Neural cell (in vitro differentiated cells): ENCODE measurements around the gene TBC1D14. TPM values are rescaled to one million over a fixed set of nuclear protein-coding genes. Genes with fewer than 3 reads are reported as not detected.

Experiments
- H2AFZ ChIP-seq: fragments of 200-600, 300-800 bp; sonication (generic), shearing (Covaris generic); 2 replicates; pipeline ENCODE4 v1.6.0; 2014; ENCODE audit warnings: low read depth, mild to moderate bottlenecking, antibody characterized with exemption, low read length, moderate library complexity
- H3F3A ChIP-seq: fragments of 200-600 bp; shearing (Covaris generic); 2 replicates; pipeline ENCODE4 v1.6.1; 2016; ENCODE audit warnings: mild to moderate bottlenecking, moderate library complexity, mixed read lengths, antibody characterized with exemption, low read length; ENCODE audit not compliant: insufficient read depth, poor library complexity, severe bottlenecking
- H3K27ac ChIP-seq: fragments of 200-600, 300-800 bp; sonication (generic), shearing (Covaris generic); 2 replicates; pipeline ENCODE4 v1.5.1; 2014; ENCODE audit warnings: mild to moderate bottlenecking, low read length, moderate library complexity
- H3K27me3 ChIP-seq: fragments of 300-800, 200-600 bp; sonication (generic), shearing (Covaris generic); 2 replicates; pipeline ENCODE4 v1.6.0; 2014; ENCODE audit warnings: mild to moderate bottlenecking, low read depth, low read length, moderate library complexity; ENCODE audit not compliant: insufficient read depth
- H3K36me3 ChIP-seq: fragments of 300-800, 200-600 bp; sonication (generic), shearing (Covaris generic); 2 replicates; pipeline ENCODE4 v1.5.1; 2014; ENCODE audit warnings: mild to moderate bottlenecking, antibody characterized with exemption, low read length, moderate library complexity; ENCODE audit not compliant: insufficient read depth
- H3K4me2 ChIP-seq: fragments of 300-800, 200-600 bp; sonication (generic), shearing (Covaris generic); 2 replicates; pipeline ENCODE4 v1.6.0; 2014; ENCODE audit warnings: mild to moderate bottlenecking, low read length
- H3K4me3 ChIP-seq: fragments of 300-800, 200-600 bp; sonication (generic), shearing (Covaris generic); 2 replicates; pipeline ENCODE4 v1.5.1; 2014; ENCODE audit warnings: mild to moderate bottlenecking, low read length, moderate library complexity
- H3K79me2 ChIP-seq: fragments of 200-600 bp; shearing (Covaris generic); replicated peaks from 2 replicates; pipeline ENCODE4 v1.6.0; 2014; ENCODE audit warnings: mild to moderate bottlenecking, low read length, moderate library complexity; ENCODE audit not compliant: insufficient read depth
- H3K9ac ChIP-seq: fragments of 300-800, 200-600 bp; sonication (generic), shearing (Covaris generic); 2 replicates; pipeline ENCODE4 v1.6.1; 2016; ENCODE audit warnings: mild to moderate bottlenecking, low read length, mixed read lengths
- H3K9me2 ChIP-seq: fragments of 200-600 bp; shearing (Covaris generic); 2 replicates; pipeline ENCODE4 v1.6.1; 2016; ENCODE audit warnings: mild to moderate bottlenecking, low read length, mixed read lengths; ENCODE audit not compliant: insufficient read depth
- H3K9me3 ChIP-seq: fragments of 200-600, 300-800 bp; sonication (generic), shearing (Covaris generic); 2 replicates; pipeline ENCODE4 v1.6.1; 2016; ENCODE audit warnings: mild to moderate bottlenecking, mixed run types, low read length, moderate library complexity, mixed read lengths
- H4K20me1 ChIP-seq: fragments of 200-600 bp; shearing (Covaris generic); 2 replicates; pipeline ENCODE4 v1.6.1; 2016; ENCODE audit warnings: mild to moderate bottlenecking, mixed run types; ENCODE audit not compliant: insufficient read depth
- EP300 ChIP-seq: fragments of 450-650 bp; conservative IDR thresholded peaks from 2 replicates; pipeline ENCODE4 v1.6.1; 2014; ENCODE audit warnings: antibody characterized with exemption, mild to moderate bottlenecking, moderate library complexity; ENCODE audit not compliant: poor library complexity, severe bottlenecking
- EZH2 ChIP-seq: fragments of 200-600, 300-800 bp; shearing (Covaris generic), sonication (generic); IDR thresholded peaks from 2 replicates; pipeline ENCODE4 v1.6.1; 2014; ENCODE audit warnings: antibody characterized with exemption, low read length, borderline replicate concordance, mild to moderate bottlenecking; ENCODE audit not compliant: insufficient read depth, poor library complexity, severe bottlenecking
- MXI1 ChIP-seq: fragments of 450-650 bp; conservative IDR thresholded peaks from 2 replicates; pipeline ENCODE4 v1.6.1; 2014; ENCODE audit warnings: antibody characterized with exemption, mild to moderate bottlenecking; ENCODE audit not compliant: poor library complexity, severe bottlenecking
- POLR2AphosphoS5 ChIP-seq: IDR thresholded peaks from 2 replicates; pipeline ENCODE4 v1.6.1; 2012
- RAD21 ChIP-seq: fragments of 450-650 bp; conservative IDR thresholded peaks from 2 replicates; pipeline ENCODE4 v1.6.1; 2014; ENCODE audit warnings: antibody characterized with exemption, mild to moderate bottlenecking, moderate library complexity
- SMC3 ChIP-seq: fragments of 450-650 bp; conservative IDR thresholded peaks from 2 replicates; pipeline ENCODE4 v1.6.1; 2014; ENCODE audit warnings: antibody characterized with exemption, mild to moderate bottlenecking, moderate library complexity; ENCODE audit not compliant: poor library complexity
- TAF1 ChIP-seq: IDR thresholded peaks from 2 replicates; pipeline ENCODE4 v1.6.1; 2012; ENCODE audit warnings: low read depth
- polyA plus RNA-seq: library from polyadenylated mRNA; depleted of rRNA; stranded (reverse); fragments of >200 nt; gene quantifications from 2 replicates; pipeline ENCODE4 v1.2.3, GENCODE V29; 2014
- TF ChIP-seq, protein P1 (sequence below): fragments of 450-650 bp; IDR thresholded peaks from 2 replicates; pipeline ENCODE4 v1.5.1; 2014; ENCODE audit warnings: antibody characterized with exemption, mild to moderate bottlenecking, moderate library complexity; ENCODE audit not compliant: poor library complexity, severe bottlenecking
- TF ChIP-seq, protein P2 (sequence below): IDR thresholded peaks from 2 replicates; pipeline ENCODE4 v1.6.1; 2012; ENCODE audit warnings: borderline replicate concordance

Gene TBC1D14
- polyA plus RNA-seq, 1 donor from 2014 or later = 125 TPM

DNA sequence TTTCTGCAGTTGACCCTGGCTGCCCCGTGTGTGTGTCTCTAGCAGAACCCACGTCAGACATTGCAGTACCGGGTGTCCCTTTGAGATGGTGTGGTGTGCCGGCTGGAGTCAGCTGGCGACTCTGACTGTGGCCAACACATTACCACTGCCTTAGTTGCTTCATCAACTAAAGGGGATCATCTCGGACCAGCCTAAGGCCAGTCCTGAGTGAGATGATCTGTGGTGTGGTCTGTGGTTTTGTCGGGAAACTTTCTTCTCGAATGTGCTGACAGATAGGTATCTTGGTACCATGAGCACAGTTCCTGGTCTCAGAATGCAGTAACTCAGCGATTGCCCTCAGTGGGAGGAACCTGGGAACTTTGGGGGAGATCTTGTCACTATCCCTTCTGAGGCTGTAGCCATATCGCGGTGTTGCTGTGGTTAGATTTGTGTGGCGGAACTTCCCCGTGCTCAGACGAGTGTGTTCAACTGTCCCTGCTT, 15.8 kb downstream of the TBC1D14 start:
- no peaks in the 10 kb centered on the region for H3F3A ChIP-seq
- H3K9me2 ChIP-seq = no peaks in the 10 kb centered on the region
- no peak overlapping the region for H3K27ac ChIP-seq
- H3K36me3 ChIP-seq = no peaks in the 10 kb centered on the region
- H3K79me2 ChIP-seq = no peaks in the 10 kb centered on the region
- no peak overlapping the region for H3K4me2 ChIP-seq
- no peaks in the 10 kb centered on the region for H3K27me3 ChIP-seq
- H2AFZ ChIP-seq = no peak overlapping the region
- TF ChIP-seq TAF1 = no peak
- TF ChIP-seq POLR2AphosphoS5 = no peak
- no peak for TF ChIP-seq RAD21
- no peak for TF ChIP-seq SMC3
- TF ChIP-seq, protein P1, sequence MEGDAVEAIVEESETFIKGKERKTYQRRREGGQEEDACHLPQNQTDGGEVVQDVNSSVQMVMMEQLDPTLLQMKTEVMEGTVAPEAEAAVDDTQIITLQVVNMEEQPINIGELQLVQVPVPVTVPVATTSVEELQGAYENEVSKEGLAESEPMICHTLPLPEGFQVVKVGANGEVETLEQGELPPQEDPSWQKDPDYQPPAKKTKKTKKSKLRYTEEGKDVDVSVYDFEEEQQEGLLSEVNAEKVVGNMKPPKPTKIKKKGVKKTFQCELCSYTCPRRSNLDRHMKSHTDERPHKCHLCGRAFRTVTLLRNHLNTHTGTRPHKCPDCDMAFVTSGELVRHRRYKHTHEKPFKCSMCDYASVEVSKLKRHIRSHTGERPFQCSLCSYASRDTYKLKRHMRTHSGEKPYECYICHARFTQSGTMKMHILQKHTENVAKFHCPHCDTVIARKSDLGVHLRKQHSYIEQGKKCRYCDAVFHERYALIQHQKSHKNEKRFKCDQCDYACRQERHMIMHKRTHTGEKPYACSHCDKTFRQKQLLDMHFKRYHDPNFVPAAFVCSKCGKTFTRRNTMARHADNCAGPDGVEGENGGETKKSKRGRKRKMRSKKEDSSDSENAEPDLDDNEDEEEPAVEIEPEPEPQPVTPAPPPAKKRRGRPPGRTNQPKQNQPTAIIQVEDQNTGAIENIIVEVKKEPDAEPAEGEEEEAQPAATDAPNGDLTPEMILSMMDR = no peak
- no peak for TF ChIP-seq EP300
- TF ChIP-seq MXI1 = no peak
- TF ChIP-seq, protein P2, sequence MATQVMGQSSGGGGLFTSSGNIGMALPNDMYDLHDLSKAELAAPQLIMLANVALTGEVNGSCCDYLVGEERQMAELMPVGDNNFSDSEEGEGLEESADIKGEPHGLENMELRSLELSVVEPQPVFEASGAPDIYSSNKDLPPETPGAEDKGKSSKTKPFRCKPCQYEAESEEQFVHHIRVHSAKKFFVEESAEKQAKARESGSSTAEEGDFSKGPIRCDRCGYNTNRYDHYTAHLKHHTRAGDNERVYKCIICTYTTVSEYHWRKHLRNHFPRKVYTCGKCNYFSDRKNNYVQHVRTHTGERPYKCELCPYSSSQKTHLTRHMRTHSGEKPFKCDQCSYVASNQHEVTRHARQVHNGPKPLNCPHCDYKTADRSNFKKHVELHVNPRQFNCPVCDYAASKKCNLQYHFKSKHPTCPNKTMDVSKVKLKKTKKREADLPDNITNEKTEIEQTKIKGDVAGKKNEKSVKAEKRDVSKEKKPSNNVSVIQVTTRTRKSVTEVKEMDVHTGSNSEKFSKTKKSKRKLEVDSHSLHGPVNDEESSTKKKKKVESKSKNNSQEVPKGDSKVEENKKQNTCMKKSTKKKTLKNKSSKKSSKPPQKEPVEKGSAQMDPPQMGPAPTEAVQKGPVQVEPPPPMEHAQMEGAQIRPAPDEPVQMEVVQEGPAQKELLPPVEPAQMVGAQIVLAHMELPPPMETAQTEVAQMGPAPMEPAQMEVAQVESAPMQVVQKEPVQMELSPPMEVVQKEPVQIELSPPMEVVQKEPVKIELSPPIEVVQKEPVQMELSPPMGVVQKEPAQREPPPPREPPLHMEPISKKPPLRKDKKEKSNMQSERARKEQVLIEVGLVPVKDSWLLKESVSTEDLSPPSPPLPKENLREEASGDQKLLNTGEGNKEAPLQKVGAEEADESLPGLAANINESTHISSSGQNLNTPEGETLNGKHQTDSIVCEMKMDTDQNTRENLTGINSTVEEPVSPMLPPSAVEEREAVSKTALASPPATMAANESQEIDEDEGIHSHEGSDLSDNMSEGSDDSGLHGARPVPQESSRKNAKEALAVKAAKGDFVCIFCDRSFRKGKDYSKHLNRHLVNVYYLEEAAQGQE = no peak
- TF ChIP-seq EZH2 = no peak
- H4K20me1 ChIP-seq = no peaks in the 10 kb centered on the region
- H3K9me3 ChIP-seq = no peaks in the 10 kb centered on the region
- H3K9ac ChIP-seq = no peak overlapping the region
- no peak overlapping the region for H3K4me3 ChIP-seq

DNA sequence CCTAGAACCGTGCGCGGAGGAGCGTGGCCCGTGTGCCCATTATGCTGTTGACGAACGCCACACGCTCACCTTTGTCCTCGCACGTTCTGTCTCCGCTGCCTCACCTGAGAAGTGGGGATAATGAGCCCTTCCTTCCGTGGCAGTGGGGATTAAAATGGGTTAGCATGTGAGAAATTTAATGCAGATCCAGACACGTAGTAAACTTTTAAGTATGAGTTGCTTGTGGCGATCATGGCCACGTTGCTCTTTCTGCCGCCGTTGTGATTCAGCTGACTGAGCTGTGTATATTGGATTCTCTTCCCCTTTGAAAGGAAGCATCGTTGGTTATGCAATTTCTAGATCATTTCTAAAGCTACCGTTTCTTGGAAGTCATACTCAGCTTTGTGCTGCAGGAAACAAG, 16.5 kb downstream of the TBC1D14 start:
- Histone ChIP-seq H3K27me3 (no peaks in the 10 kb centered on the region), H3K9ac (no peak overlapping the region), H2AFZ (no peak overlapping the region), H4K20me1 (no peaks in the 10 kb centered on the region), H3K4me2 (no peak overlapping the region), H3K4me3 (no peak overlapping the region), H3K27ac (no peak overlapping the region), H3F3A (no peaks in the 10 kb centered on the region), H3K9me2 (no peaks in the 10 kb centered on the region), H3K79me2 (no peaks in the 10 kb centered on the region), H3K36me3 (no peaks in the 10 kb centered on the region), H3K9me3 (no peaks in the 10 kb centered on the region)
- TF ChIP-seq SMC3 (no peak), RAD21 (no peak), EP300 (no peak), POLR2AphosphoS5 (no peak), EZH2 (no peak), MXI1 (no peak), TAF1 (no peak)
- TF ChIP-seq, protein P1 = no peak
- TF ChIP-seq, protein P2 = no peak
